HAP-1 (cell line): ENCODE measurements around the gene EPB41L4B.
A peak's percentile ranks its signal among the peaks of the same experiment; 100 is the strongest.
"Not testable (repeated sequence)": the region's sequence is repeated elsewhere in the genome, so short reads cannot be mapped to it uniquely, and the experiment has no call there.

ENCODE experiments used
- DNase-seq, 2 experiments: peaks; one replicate each; pipeline ENCODE4 v3.0.0-alpha.2; 2016 to 2020; ENCODE audit warnings: low spot score in 2 of 2
- H3K27me3 ChIP-seq: fragments of 250-450 bp; sonication (Bioruptor Pico); 2 replicates; pipeline ENCODE4 v1.5.1; 2020; ENCODE audit warnings: low read depth, mild to moderate bottlenecking, moderate library complexity
- H3K36me3 ChIP-seq: fragments of 250-450 bp; sonication (Bioruptor Pico); replicated peaks from 2 replicates; pipeline ENCODE4 v1.5.1; 2020; ENCODE audit warnings: mild to moderate bottlenecking
- H3K4me1 ChIP-seq: fragments of 250-450 bp; sonication (Bioruptor Pico); 2 replicates; pipeline ENCODE4 v1.5.1; 2020; ENCODE audit warnings: mild to moderate bottlenecking
- H3K4me3 ChIP-seq: fragments of 250-450 bp; sonication (Bioruptor Pico); 2 replicates; pipeline ENCODE4 v1.5.1; 2020; ENCODE audit warnings: mild to moderate bottlenecking, moderate library complexity
- H3K9me3 ChIP-seq: fragments of 250-450 bp; sonication (Bioruptor Pico); 2 replicates; pipeline ENCODE4 v1.5.1; 2020; ENCODE audit warnings: mild to moderate bottlenecking, moderate library complexity
- in situ Hi-C: fragments of 300-500 bp; cut with MboI; formaldehyde crosslinking; loops from 3 replicates; pipeline ENCODE4 v1.14.3; 2020; ENCODE audit warnings: low sequenced_read_pairs, inconsistent platforms, mixed read lengths

The EPB41L4B gene

DNA sequence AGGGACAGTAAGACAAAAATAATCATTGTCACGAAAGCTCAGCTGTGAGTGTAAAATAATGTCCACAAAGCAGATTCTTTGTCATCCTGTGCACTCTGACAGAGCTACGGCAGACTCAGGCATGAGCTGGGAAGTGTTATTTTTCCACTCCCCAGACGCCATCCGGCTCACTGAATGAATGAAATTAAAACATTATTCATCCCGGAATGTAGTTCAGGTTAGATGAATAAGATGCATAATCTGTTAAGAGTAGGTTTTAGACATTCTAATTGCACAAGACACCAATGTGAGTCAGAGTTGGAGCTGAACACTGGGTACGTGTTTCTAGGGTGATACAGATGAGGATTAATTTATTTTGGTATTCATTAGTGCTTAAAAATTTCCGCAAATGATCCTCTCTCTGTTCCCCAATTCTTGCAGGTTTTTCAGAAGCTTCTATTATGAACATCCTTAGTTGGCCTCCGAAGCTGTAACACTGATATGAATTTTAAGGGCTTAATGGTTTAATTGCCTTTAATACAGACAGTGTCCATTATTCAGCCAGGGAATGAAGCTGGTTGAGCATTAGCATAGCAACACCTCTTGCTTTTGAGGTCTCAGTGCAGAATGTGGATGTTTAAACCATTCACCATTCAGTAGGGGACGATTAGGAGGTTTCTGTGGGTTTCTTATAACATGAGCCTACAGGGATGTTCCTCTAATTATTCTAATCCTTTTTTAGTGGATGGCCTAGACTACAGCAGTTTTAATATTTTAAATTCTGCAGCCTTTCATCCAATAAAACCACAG, 88.2 kb downstream of the EPB41L4B start:
- DNase-seq: peak; percentile 54 to 68
- Histone ChIP-seq H3K4me1 (peaks cover 14% of the 10 kb centered on the region), H3K4me3 (no peak overlapping the region), H3K9me3 (no peaks in the 10 kb centered on the region), H3K27me3 (no peaks in the 10 kb centered on the region), H3K36me3 (no peaks in the 10 kb centered on the region)
- in situ Hi-C loops: no loop called here

DNA sequence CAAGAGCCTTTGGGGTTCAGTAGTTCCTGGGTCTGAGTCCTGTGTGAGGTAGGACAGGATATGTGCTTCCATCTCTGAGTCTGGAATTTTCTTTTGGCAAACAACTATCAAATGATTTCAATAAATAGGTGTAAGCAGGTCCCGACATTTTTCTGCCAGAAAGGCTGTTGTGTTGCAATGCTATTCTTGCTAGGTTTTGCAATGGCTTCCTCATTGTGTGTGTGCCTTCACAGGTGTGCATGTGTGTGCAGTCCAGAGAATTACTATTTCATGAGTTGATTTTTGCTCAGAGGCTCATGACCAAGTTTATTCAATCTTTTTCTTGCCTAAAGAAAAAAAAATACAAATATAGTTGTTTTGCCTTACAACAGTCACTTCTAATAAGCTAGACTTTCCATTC, 89.3 kb downstream of the EPB41L4B start:
- no peak overlapping the region for H3K4me3 ChIP-seq
- H3K27me3 ChIP-seq: no peaks in the 10 kb centered on the region
- DNase-seq: no peak
- in situ Hi-C loops: no loop called here
- H3K9me3 ChIP-seq: no peaks in the 10 kb centered on the region
- H3K4me1 ChIP-seq: peaks cover 14% of the 10 kb centered on the region
- no peaks in the 10 kb centered on the region for H3K36me3 ChIP-seq

DNA sequence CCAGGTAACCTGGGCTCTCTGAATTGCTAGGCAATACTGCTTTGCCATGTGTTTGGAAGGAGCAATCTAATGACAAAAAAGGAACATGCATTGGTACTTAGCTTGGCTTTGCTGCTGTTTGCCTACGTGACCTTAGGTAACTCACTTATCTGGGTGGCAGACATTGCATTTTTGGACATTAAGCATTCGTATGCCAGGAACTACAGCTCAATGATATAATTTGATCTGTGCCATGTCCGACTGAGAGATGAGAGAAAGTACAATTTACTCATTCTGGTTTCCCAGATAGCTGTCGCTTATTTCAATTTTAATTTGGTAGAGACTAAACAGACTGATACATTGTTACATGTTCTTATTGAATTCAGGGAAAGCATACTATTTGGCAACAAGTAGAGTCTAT, 90.6 kb downstream of the EPB41L4B start:
- in situ Hi-C loops: no loop called here
- no peak overlapping the region for H3K4me3 ChIP-seq
- no peaks in the 10 kb centered on the region for H3K9me3 ChIP-seq
- H3K27me3 ChIP-seq: no peaks in the 10 kb centered on the region
- H3K4me1 ChIP-seq: peaks cover 14% of the 10 kb centered on the region
- no peaks in the 10 kb centered on the region for H3K36me3 ChIP-seq
- DNase-seq: no peak

DNA sequence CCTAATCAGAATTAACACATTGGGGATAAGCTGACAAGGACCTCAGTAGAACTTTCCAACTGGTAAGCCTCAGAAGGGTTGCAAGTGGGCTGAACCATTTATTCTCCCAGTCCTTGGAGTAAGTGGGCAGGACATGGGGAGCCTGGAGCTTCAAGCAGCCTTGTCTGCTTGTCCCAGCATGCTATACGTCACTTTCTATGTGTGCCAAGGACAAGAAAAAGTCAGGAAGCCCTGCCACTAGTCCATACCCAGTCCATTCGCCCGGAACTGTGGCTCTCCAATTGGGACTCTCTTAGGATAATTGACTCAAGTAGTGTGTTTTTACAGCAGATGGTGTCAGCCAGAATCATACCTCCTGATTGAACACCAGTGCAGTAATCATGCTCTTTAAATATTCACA, 91.2 kb downstream of the EPB41L4B start:
- Histone ChIP-seq H3K9me3 (no peaks in the 10 kb centered on the region), H3K36me3 (no peaks in the 10 kb centered on the region), H3K4me3 (no peak overlapping the region), H3K4me1 (peaks cover 14% of the 10 kb centered on the region), H3K27me3 (no peaks in the 10 kb centered on the region)
- DNase-seq: no peak
- in situ Hi-C loops: no loop called here

DNA sequence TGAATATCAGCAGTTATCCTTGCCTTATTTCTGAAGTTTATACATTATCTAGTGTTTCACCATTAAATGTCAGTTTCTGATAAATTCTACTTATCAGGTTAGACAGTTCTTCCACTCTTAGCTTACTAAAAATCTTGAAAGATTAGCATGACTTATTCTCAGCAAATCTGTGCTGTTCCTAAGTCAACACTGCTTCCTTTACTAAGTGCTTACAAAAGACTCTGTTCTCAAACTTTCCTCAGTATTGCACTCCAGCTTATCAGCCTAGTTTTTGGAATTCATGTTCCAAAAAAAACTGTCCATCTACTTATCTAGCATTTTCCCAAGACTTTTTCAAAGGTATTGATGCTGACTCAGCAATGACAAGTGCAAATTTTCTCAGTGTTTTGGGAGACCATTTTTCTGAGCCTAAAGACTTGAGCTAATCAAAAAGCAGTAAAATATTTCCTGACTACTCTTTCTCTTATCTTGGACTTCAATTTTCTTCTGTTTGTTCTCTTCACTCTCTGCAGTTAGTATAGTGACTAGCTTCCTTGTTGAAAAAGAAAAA, 92.7 kb downstream of the EPB41L4B start:
- no peaks in the 10 kb centered on the region for H3K36me3 ChIP-seq
- no peaks in the 10 kb centered on the region for H3K9me3 ChIP-seq
- H3K4me1 ChIP-seq: peaks cover 13% of the 10 kb centered on the region
- H3K27me3 ChIP-seq: no peaks in the 10 kb centered on the region
- no peak overlapping the region for H3K4me3 ChIP-seq
- DNase-seq: no peak
- in situ Hi-C loops: no loop called here

DNA sequence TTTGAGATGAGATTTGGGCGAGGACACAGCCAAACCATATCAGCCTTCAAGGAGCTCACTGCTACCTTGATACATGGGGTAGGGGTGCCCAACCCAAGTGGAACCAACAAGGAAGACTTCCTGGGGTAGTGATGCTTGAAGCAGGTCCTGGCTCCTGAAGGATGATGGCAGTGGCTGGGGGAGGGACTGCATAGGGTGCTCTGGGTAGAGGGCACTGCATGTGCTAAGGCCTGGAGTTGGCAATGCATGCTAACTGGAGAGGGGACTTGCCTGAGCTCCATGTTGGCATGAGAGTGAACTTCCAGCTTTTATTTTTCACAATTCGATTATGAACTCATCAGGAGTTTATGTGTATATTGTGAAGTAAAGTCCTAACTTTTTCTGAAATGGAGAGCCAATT, 95.2 kb downstream of the EPB41L4B start:
- Histone ChIP-seq H3K4me1 (no peaks in the 10 kb centered on the region), H3K4me3 (no peak overlapping the region), H3K27me3 (no peaks in the 10 kb centered on the region), H3K36me3 (no peaks in the 10 kb centered on the region), H3K9me3 (no peaks in the 10 kb centered on the region)
- in situ Hi-C loops: no loop called here
- no peak for DNase-seq

DNA sequence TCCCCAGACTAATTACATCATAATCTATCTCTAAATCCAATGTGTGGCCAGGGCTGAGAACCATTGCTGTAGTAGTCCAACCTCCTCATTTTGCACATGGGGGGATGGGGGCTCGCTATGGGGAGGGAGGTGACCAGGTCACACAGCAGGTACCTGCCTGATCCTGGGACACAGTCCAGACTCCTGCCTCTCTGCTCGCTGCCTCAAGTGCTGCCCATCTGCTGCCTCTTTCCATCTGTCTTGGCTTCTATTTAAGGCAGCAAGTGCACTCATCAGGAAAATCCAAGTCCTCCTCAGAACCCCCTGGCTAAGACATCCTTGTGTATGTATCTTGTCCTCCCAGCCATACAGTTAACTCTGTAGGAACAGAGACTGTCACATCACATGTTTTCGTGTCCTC, 96.1 kb downstream of the EPB41L4B start:
- H3K36me3 ChIP-seq: no peaks in the 10 kb centered on the region
- no peaks in the 10 kb centered on the region for H3K4me1 ChIP-seq
- no peak overlapping the region for H3K4me3 ChIP-seq
- H3K9me3 ChIP-seq: no peaks in the 10 kb centered on the region
- in situ Hi-C loops: no loop called here
- no peaks in the 10 kb centered on the region for H3K27me3 ChIP-seq
- DNase-seq: no peak

DNA sequence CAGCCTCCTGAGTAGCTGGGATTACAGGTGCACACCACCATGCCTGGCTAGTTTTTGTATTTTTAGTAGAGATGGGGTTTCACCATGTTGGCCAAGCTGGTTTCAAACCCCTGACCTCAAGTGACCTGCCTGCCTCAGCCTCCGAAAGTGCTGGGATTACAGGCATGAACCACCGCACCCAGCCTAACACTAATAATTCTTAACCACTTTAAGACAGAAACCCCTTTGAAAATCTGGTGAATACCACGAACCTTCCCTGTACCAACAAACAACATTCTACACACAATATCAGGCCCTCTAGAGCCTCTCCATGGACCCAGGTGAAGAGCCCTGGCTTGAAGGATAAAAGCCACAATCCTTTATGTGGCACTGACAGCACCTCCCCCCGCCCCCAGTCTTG, 102.6 kb downstream of the EPB41L4B start:
- H3K27me3 ChIP-seq, H3K4me1 ChIP-seq, H3K4me3 ChIP-seq, H3K9me3 ChIP-seq, H3K36me3 ChIP-seq, in situ Hi-C loops, DNase-seq: not testable (repeated sequence)

DNA sequence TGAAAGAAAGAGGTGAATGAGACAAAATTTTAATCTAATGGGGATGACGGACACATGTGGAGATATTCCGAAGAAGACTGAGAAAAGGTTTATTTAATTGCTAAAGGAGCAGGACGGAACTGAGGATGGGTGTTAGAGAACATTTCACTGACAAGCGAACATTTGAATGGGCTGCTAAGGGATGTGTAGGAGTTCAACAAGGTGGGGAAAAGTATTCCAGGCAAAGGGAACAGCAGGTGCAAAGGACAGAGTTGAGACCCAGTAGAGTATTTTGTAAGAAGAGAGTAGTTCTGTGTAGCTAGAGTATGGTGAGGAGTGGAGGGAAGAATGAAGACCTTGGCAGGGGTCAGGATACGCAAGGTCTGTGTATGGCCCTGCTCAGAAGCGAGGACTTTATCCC, 106.4 kb downstream of the EPB41L4B start:
- no peak for DNase-seq
- Histone ChIP-seq H3K9me3 (no peaks in the 10 kb centered on the region), H3K27me3 (0 out of 2 replicates have a peak, but pooled peaks cover 5% of the 10 kb centered on the region), H3K36me3 (no peaks in the 10 kb centered on the region), H3K4me1 (no peaks in the 10 kb centered on the region), H3K4me3 (no peak overlapping the region)
- in situ Hi-C loops: no loop called here

DNA sequence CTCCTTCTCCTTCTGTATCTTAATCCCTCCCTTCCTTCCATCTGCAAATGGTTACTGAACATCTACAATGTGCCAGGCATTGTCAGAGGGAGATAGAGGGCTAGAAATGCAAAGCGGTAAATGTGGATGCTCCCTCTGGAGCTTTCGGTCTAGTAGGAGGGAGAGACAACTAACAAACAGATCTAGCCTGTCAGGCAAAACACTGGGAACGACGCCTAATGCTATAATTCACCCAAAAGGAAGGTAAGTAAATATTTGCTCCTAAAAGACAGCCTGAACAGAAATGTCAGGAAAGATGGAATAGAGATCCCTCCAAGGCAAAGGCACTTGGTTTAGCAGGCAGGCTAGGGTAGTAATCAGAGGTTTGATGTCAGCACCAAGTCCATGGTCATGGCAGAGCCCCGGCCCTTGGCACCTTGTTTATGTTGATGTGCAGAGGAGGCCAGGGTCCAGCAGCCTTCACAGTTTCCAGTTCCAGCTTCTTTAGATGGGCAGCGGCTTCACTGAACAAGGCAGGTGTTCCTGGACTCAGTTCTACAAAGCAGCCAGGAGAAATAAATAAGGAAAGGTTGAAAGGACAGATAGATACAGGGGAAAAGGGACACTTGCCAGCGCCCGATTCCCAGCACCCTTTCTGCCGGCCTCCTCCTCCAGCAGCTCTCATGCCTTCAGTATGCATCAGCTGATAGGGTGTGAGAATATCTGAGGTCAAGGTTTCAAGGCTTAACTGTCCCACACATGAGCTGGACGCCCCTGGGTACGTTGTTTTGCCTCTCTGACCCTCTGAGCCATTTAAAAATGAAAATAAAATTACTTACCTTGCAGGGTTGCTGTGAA, 107.4 kb downstream of the EPB41L4B start:
- H3K4me1 ChIP-seq: no peaks in the 10 kb centered on the region
- in situ Hi-C loops: no loop called here
- H3K27me3 ChIP-seq: 0 out of 2 replicates have a peak, but pooled peaks cover 5% of the 10 kb centered on the region
- H3K36me3 ChIP-seq: no peaks in the 10 kb centered on the region
- no peaks in the 10 kb centered on the region for H3K9me3 ChIP-seq
- H3K4me3 ChIP-seq: no peak overlapping the region
- DNase-seq: no peak

DNA sequence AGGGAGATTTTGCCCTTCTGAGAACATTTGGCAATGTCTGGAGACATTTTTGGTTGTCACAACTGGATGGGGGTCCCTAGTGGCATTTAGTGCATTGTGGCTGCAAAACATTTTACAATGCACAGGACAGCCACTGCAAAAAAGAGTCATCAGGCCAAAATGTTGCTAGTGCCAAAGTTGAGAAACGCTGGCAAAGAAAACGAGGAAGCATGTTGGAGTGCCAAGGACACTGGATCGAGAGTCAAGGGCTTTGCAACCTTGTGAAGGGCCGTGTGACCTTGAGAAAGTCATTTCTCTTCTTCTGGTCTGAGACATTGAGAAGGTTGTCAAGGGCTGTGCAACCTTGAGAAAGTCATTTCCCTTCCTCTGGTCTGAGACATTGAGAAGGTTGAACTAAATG, 108.1 kb downstream of the EPB41L4B start:
- no peak overlapping the region for H3K4me3 ChIP-seq
- H3K27me3 ChIP-seq: 0 out of 2 replicates have a peak, but pooled peaks cover 5% of the 10 kb centered on the region
- in situ Hi-C loops: no loop called here
- no peak for DNase-seq
- no peaks in the 10 kb centered on the region for H3K9me3 ChIP-seq
- H3K36me3 ChIP-seq: no peaks in the 10 kb centered on the region
- no peaks in the 10 kb centered on the region for H3K4me1 ChIP-seq

DNA sequence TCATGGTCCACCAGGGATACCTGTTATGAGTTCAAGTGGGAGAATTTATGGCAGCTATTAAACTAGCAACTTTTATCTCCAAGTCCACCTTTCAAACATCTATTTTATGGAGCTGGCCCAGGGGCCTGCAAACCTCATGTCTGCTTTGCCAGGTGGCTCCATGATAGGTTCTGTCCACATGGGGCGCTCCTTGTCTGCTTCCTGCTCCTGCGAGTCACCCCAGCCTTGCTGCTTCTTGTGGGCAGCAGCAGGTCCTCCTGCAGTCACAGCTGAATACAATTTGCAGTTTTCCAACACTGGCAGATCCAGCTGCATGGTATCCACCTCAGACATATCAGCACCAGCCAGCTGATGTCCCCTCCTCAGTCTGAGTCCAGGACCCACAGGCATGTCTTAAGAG, 114.2 kb downstream of the EPB41L4B start:
- Histone ChIP-seq H3K9me3 (no peaks in the 10 kb centered on the region), H3K27me3 (0 out of 2 replicates have a peak, but pooled peaks cover 5% of the 10 kb centered on the region), H3K4me1 (peaks cover 29% of the 10 kb centered on the region), H3K36me3 (no peaks in the 10 kb centered on the region), H3K4me3 (no peak overlapping the region)
- in situ Hi-C loops: no loop called here
- DNase-seq: no peak

DNA sequence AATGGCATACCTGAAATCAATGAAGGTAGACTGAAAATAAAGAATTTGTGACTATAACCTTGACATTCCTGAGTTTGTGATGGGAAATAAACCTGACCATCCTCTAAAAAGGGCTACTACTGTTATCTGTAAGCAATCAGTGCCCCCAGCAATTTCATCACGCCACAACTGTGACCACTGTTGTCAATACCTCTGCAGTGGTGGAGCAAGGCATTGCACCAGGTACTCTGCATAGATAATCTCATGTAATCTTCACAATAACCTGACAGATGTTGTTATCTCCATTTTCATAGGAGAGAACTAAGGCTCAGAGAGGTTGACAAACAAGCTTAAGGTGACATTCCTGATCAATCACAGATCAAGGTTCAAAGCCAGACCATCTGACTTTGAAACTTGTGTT, 115.3 kb downstream of the EPB41L4B start:
- in situ Hi-C loops: no loop called here
- H3K4me1 ChIP-seq: peaks cover 29% of the 10 kb centered on the region
- peak in 1 of 2 experiments; percentile 39 for DNase-seq
- 0 out of 2 replicates have a peak, but pooled peaks cover 5% of the 10 kb centered on the region for H3K27me3 ChIP-seq
- no peak overlapping the region for H3K4me3 ChIP-seq
- no peaks in the 10 kb centered on the region for H3K9me3 ChIP-seq
- H3K36me3 ChIP-seq: no peaks in the 10 kb centered on the region
